Measurements from ENCODE around the gene MN1.

MN1 gene

DNA sequence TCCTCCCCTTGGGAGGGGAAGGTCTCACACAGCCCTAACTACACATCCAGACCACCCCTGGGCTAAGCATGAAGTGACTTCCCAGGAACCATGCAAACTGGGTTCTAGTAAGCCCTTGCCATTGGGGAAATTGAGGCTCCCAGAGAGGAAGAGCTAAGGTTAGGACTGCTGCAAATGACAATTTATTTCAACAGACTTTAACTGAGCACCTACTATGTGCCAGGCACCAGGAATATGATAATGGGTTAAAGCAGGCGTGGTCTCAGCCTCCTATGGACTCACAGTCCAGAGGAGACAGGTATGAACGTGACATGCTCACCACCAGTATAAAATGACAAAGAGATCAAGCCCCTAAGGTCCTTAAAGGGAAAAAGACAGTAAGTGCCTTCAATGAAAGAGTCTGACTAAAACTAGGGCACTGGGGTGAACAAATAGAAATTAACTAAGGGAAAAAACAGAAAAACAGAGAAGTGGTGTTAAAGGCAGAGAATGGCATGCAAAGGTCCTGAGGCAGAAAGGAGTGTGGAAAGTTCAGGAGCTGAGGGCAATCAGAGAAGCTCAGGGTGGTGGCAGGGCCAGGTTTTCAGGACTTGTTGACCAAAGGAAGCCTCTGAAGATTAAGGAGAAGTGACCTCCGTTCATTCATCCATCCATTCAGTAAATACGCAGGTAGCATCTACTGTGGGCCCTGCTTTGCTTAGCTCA lies 14.4 kb upstream of the MN1 start:
- no peak for ATAC-seq
- no peak for TF ChIP-seq ZFP30 (CRISPR knock-in tag; IDR thresholded peaks at IDR 0.05)
- TF ChIP-seq, protein P1, sequence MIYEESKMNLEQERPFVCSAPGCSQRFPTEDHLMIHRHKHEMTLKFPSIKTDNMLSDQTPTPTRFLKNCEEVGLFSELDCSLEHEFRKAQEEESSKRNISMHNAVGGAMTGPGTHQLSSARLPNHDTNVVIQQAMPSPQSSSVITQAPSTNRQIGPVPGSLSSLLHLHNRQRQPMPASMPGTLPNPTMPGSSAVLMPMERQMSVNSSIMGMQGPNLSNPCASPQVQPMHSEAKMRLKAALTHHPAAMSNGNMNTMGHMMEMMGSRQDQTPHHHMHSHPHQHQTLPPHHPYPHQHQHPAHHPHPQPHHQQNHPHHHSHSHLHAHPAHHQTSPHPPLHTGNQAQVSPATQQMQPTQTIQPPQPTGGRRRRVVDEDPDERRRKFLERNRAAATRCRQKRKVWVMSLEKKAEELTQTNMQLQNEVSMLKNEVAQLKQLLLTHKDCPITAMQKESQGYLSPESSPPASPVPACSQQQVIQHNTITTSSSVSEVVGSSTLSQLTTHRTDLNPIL (CRISPR knock-in tag; IDR thresholded peaks at IDR 0.05; ENCODE audit: low read depth), result no peak
- no peak for TF ChIP-seq CSDC2 (CRISPR knock-in tag; IDR thresholded peaks at IDR 0.05)
- TF ChIP-seq, protein P2, sequence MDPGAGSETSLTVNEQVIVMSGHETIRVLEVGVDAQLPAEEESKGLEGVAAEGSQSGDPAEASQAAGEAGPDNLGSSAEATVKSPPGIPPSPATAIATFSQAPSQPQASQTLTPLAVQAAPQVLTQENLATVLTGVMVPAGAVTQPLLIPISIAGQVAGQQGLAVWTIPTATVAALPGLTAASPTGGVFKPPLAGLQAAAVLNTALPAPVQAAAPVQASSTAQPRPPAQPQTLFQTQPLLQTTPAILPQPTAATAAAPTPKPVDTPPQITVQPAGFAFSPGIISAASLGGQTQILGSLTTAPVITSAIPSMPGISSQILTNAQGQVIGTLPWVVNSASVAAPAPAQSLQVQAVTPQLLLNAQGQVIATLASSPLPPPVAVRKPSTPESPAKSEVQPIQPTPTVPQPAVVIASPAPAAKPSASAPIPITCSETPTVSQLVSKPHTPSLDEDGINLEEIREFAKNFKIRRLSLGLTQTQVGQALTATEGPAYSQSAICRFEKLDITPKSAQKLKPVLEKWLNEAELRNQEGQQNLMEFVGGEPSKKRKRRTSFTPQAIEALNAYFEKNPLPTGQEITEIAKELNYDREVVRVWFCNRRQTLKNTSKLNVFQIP (CRISPR knock-in tag; IDR thresholded peaks at IDR 0.05; ENCODE audit: borderline replicate concordance, low read depth), result no peak
- TF ChIP-seq BACH2 (CRISPR knock-in tag; IDR thresholded peaks at IDR 0.05; ENCODE audit: borderline replicate concordance), result no peak
- TF ChIP-seq OSR1 (CRISPR knock-in tag; IDR thresholded peaks at IDR 0.05), result no peak
- TF ChIP-seq, protein P3, sequence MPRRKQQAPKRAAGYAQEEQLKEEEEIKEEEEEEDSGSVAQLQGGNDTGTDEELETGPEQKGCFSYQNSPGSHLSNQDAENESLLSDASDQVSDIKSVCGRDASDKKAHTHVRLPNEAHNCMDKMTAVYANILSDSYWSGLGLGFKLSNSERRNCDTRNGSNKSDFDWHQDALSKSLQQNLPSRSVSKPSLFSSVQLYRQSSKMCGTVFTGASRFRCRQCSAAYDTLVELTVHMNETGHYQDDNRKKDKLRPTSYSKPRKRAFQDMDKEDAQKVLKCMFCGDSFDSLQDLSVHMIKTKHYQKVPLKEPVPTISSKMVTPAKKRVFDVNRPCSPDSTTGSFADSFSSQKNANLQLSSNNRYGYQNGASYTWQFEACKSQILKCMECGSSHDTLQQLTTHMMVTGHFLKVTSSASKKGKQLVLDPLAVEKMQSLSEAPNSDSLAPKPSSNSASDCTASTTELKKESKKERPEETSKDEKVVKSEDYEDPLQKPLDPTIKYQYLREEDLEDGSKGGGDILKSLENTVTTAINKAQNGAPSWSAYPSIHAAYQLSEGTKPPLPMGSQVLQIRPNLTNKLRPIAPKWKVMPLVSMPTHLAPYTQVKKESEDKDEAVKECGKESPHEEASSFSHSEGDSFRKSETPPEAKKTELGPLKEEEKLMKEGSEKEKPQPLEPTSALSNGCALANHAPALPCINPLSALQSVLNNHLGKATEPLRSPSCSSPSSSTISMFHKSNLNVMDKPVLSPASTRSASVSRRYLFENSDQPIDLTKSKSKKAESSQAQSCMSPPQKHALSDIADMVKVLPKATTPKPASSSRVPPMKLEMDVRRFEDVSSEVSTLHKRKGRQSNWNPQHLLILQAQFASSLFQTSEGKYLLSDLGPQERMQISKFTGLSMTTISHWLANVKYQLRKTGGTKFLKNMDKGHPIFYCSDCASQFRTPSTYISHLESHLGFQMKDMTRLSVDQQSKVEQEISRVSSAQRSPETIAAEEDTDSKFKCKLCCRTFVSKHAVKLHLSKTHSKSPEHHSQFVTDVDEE (CRISPR knock-in tag; IDR thresholded peaks at IDR 0.05), result no peak
- no peak for TF ChIP-seq ZNF565 (CRISPR knock-in tag; conservative IDR thresholded peaks at IDR 0.05; ENCODE audit: low read depth)
- TF ChIP-seq PPARA (CRISPR knock-in tag; IDR thresholded peaks at IDR 0.05; ENCODE audit: borderline replicate concordance), result no peak
- TF ChIP-seq, protein P4, sequence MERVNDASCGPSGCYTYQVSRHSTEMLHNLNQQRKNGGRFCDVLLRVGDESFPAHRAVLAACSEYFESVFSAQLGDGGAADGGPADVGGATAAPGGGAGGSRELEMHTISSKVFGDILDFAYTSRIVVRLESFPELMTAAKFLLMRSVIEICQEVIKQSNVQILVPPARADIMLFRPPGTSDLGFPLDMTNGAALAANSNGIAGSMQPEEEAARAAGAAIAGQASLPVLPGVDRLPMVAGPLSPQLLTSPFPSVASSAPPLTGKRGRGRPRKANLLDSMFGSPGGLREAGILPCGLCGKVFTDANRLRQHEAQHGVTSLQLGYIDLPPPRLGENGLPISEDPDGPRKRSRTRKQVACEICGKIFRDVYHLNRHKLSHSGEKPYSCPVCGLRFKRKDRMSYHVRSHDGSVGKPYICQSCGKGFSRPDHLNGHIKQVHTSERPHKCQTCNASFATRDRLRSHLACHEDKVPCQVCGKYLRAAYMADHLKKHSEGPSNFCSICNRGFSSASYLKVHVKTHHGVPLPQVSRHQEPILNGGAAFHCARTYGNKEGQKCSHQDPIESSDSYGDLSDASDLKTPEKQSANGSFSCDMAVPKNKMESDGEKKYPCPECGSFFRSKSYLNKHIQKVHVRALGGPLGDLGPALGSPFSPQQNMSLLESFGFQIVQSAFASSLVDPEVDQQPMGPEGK (CRISPR knock-in tag; IDR thresholded peaks at IDR 0.05; ENCODE audit: borderline replicate concordance), result no peak
- TF ChIP-seq TCF4 (CRISPR knock-in tag; IDR thresholded peaks at IDR 0.05; ENCODE audit: borderline replicate concordance), result no peak
- no peak for TF ChIP-seq ISL1 (CRISPR knock-in tag; IDR thresholded peaks at IDR 0.05)
- TF ChIP-seq ESRRG (CRISPR knock-in tag; IDR thresholded peaks at IDR 0.05), result no peak
- no peak for TF ChIP-seq ZNF70 (CRISPR knock-in tag; IDR thresholded peaks at IDR 0.05)

DNA sequence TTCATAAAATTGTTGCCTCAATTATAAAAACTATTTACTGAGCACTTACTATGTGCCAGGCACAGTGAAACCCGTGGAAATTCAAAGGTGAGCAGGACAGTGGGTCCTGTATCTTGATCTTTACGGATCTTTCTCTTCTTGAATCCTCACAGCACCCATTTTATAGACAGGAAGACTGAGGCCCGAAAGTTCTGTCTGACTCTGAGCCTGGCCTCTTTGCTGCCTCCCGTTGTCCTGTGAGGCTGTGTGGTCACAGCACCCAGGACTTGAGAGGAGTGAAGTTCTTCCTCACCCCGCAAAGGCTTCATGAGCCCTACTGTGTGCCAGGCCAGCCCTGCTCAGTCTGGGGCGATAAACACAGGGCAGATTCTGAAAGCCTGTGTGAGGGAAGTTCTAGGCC lies 13.4 kb upstream of the MN1 start:
- ATAC-seq, result no peak
- TF ChIP-seq ESRRG (CRISPR knock-in tag; IDR thresholded peaks at IDR 0.05), result no peak

DNA sequence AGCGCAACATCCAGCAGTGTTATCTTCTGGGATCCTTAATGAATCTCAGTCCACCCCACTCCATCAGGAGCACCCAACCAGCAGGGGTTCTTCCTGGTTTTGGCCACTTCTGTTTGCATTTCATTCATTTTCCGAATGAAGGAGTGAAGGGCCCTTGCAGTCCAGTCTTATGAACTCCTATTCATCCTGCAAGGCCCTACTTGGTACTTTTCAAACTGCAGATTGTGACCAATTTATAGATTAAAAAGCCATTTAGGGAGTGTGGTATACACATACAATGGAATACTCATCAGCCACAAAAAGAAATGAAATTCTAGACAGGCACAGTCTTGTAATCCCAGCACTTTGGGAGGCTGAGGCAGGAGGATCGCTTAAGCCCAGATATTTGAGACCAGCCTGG lies 10.2 kb upstream of the MN1 start:
- no peak for ATAC-seq
- TF ChIP-seq ZFP3 (CRISPR knock-in tag; IDR thresholded peaks at IDR 0.05) (peak; percentile 96), SNAI2 (CRISPR knock-in tag; IDR thresholded peaks at IDR 0.05) (no peak)

DNA sequence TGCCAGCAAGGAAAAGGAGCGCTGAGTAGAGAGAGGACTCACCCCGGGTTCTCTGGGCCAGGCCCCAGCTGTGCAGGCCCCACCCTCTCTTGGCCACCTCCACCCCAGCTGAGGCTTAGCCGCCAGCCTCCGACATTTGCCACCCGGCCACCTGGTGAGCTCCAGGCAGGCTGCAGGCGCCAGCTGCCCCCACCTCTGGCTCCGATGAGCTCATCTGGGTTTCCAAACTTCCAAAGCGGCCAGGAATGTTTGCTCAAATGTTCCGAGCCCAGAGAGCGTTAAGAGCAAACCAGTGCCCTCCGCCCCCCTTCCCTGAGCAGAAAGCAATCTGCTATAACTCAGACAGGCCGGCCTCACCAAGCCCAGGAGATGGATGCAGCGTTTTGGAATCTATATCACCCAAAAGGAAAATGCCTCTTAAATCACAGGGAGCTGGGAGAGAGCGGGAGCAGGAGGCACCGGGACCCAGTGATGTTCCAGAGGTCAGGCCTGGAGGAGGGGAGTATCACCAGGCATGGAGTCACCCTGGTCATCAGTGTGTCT lies 9.1 kb upstream of the MN1 start:
- no peak; the same call in 2 of the 3 replicates for ATAC-seq
- TF ChIP-seq, protein P4 (CRISPR knock-in tag; IDR thresholded peaks at IDR 0.05; ENCODE audit: borderline replicate concordance), result no peak
- TF ChIP-seq BACH2 (CRISPR knock-in tag; IDR thresholded peaks at IDR 0.05; ENCODE audit: borderline replicate concordance) (no peak), ZFP3 (CRISPR knock-in tag; IDR thresholded peaks at IDR 0.05) (no peak), OSR1 (CRISPR knock-in tag; IDR thresholded peaks at IDR 0.05) (no peak), ZNF70 (CRISPR knock-in tag; IDR thresholded peaks at IDR 0.05) (no peak), SNAI2 (CRISPR knock-in tag; IDR thresholded peaks at IDR 0.05) (no peak)

Measured in SK-N-SH treated with all-trans-retinoic acid at 6 μM for 48 hours (cell line).